HepG2 (cell line): ENCODE results near the gene PDK2. TPM values are rescaled to one million over a fixed set of nuclear protein-coding genes. Genes with fewer than 3 reads are reported as not detected.

Experiments
- ATAC-seq: fragments of 200-7000 bp; cut with Tn5 transposase; 3 replicates; pipeline ENCODE4 v1.9.1; 2020; ENCODE audit warnings: mild to moderate bottlenecking, moderate library complexity
- BruUV-seq: library from RNA; stranded (reverse); fragments of 400-500 nt; replicated peaks from 2 replicates; lab custom pipeline; 2021; lab: Mats Ljungman, UMichigan
- CTCF ChIA-PET: fragments of 300-600 bp; formaldehyde crosslinking; extraction: SDS; loops from one replicate; lab custom pipeline; 2021; ENCODE audit warnings: low total read pairs, inconsistent platforms, low intra/inter-chr PET ratio; lab: Yijun Ruan, JAX
- POLR2A ChIA-PET: fragments of 350-600 bp; sonication (Branson Sonifier 250); formaldehyde crosslinking; loops from one replicate; lab custom pipeline; 2020; ENCODE audit warnings: antibody characterized with exemption, inconsistent platforms; lab: Yijun Ruan, JAX
- DNase-seq: peaks from one replicate; pipeline ENCODE4 v3.0.0-alpha.2; 2015; ENCODE audit warnings: low spot score
- FAIRE-seq: peaks from 3 replicates; lab custom pipeline; 2011; peaks lifted over from hg19 to GRCh38; lab: Jason Lieb, UNC
- H2AFZ ChIP-seq: one replicate; pipeline ENCODE4 v1.6.1; 2011; ENCODE audit warnings: low read length, inconsistent platforms
- H3K27ac ChIP-seq: fragments of 300-600 bp; 3 replicates; pipeline ENCODE4 v1.8.0; 2011; ENCODE audit warnings: mixed run types, mild to moderate bottlenecking, mixed read lengths, low read length, inconsistent platforms; ENCODE audit not compliant: insufficient read depth; ENCODE audit errors: extremely low read length
- H3K27me3 ChIP-seq, 2 experiments: fragments of 200-600 bp in 1 of 2; 2 replicates in 1 of 2; 3 replicates in 1 of 2; pipeline versions ENCODE4 v1.6.0 to v1.8.0; 2011; ENCODE audit warnings: low read length in 2 of 2, mild to moderate bottlenecking in 2 of 2, moderate library complexity in 2 of 2, inconsistent platforms in 1 of 2; ENCODE audit not compliant: insufficient read depth in 2 of 2, control insufficient read depth in 1 of 2
- H3K36me3 ChIP-seq, 2 experiments: fragments of 200-600 bp in 1 of 2; replicated peaks in 1 of 2; 2 replicates in 1 of 2; 3 replicates in 1 of 2; pipeline versions ENCODE4 v1.5.1 to v1.8.0; 2011; ENCODE audit warnings: low read length in 2 of 2, inconsistent platforms in 1 of 2; ENCODE audit not compliant: insufficient read depth in 2 of 2, control insufficient read depth in 1 of 2
- H3K4me1 ChIP-seq: 2 replicates; pipeline ENCODE4 v1.5.1; 2012; ENCODE audit warnings: low read length, inconsistent platforms; ENCODE audit not compliant: insufficient read depth
- H3K4me2 ChIP-seq: 2 replicates; pipeline ENCODE4 v1.6.0; 2011; ENCODE audit warnings: low read depth, low read length, inconsistent platforms
- H3K4me3 ChIP-seq, 3 experiments: fragments of 200-600 bp in 1 of 3; sonication (generic), shearing (Covaris generic) in 1 of 3; replicated peaks in 1 of 3; 2 replicates each; pipeline ENCODE4 v1.5.1; 2011 to 2016; ENCODE audit warnings: low read length in 3 of 3, inconsistent platforms in 2 of 3, low read depth in 2 of 3, mild to moderate bottlenecking in 2 of 3, control low read depth in 1 of 3, mixed read lengths in 1 of 3; ENCODE audit not compliant: insufficient read depth in 1 of 3
- H3K79me2 ChIP-seq: one replicate; pipeline ENCODE4 v1.6.1; 2011; ENCODE audit warnings: low read length, inconsistent platforms; ENCODE audit not compliant: insufficient read depth
- H3K9ac ChIP-seq: 2 replicates; pipeline ENCODE4 v1.6.0; 2011; ENCODE audit warnings: mild to moderate bottlenecking, low read depth, low read length, inconsistent platforms; ENCODE audit not compliant: insufficient read depth
- H3K9me3 ChIP-seq: 2 replicates; pipeline ENCODE4 v1.5.1; 2012; ENCODE audit warnings: mild to moderate bottlenecking, low read length
- H4K20me1 ChIP-seq: 2 replicates; pipeline ENCODE4 v1.6.0; 2011; ENCODE audit warnings: inconsistent platforms, mild to moderate bottlenecking, low read length, moderate library complexity; ENCODE audit not compliant: insufficient read depth
- ARNTL ChIP-seq: sonication (generic); formaldehyde crosslinking; IDR thresholded peaks from 2 replicates; pipeline ENCODE4 v1.4.0; 2020; ENCODE audit warnings: mild to moderate bottlenecking, missing genetic modification reagents
- TFAP4 ChIP-seq: sonication (generic); IDR thresholded peaks from 2 replicates; pipeline ENCODE4 v1.6.1; 2016; ENCODE audit warnings: low read depth, borderline replicate concordance
- ZFP91 ChIP-seq: sonication (generic); formaldehyde crosslinking; IDR thresholded peaks from 2 replicates; pipeline ENCODE4 v1.9.0; 2022; ENCODE audit warnings: missing genetic modification reagents, mild to moderate bottlenecking, borderline replicate concordance
- ZNF512B ChIP-seq: sonication (generic); formaldehyde crosslinking; IDR thresholded peaks from 2 replicates; pipeline ENCODE4 v1.5.1; 2020; ENCODE audit warnings: missing genetic modification reagents, mild to moderate bottlenecking, borderline replicate concordance
- ZNF646 ChIP-seq: sonication (generic); formaldehyde crosslinking; IDR thresholded peaks from 2 replicates; pipeline ENCODE4 v1.9.0; 2021; ENCODE audit warnings: mild to moderate bottlenecking, missing genetic modification reagents
- WGBS: methylation state at CpG from one replicate; pipeline ENCODE4 v1.1.6; 2017; ENCODE audit warnings: low lambda C conversion rate; 5-methylcytosine and 5-hydroxymethylcytosine counted together
- in situ Hi-C: cut with HindIII; loops from 2 replicates; pipeline ENCODE4 v1.10.0; 2017; ENCODE audit warnings: low pct_unique_long_range_greater_than_20kb; ENCODE audit not compliant: extremely low pct_ligation_motif_present
- intact Hi-C: fragments of 100-400 bp; cut with micrococcal nuclease; formaldehyde crosslinking; loops from one replicate; pipeline ENCODE4 v1.10.0; 2022; ENCODE audit not compliant: unreplicated experiment
- polyA plus RNA-seq, 8 experiments: library from polyadenylated mRNA; depleted of rRNA in 3 of 8; stranded (reverse) in 7 of 8; unstranded in 1 of 8; fragments of >200 nt; fragmentation: Illumina TruSeq in 4 of 8; extraction: Trizol in 4 of 8; gene quantifications; 2 replicates each; pipeline versions ENCODE4 v1.2.1 to v1.2.3, GENCODE V29; 2011 to 2016; ENCODE audit warnings: low read depth in 4 of 8, missing spikeins in 1 of 8, mixed read lengths in 1 of 8; ENCODE audit not compliant: insufficient read depth in 1 of 8
- total RNA-seq, 5 experiments: library from RNA; depleted of rRNA; stranded (reverse); fragments of >200 nt; fragmentation: Illumina TruSeq; extraction: Trizol; gene quantifications; 2 replicates each; pipeline ENCODE4 v1.2.3, GENCODE V29; 2016; ENCODE audit warnings: low read depth in 1 of 5

The PDK2 gene
- total and polyA plus RNA-seq, 2 of the 13 experiments (the other 11 are each of a cell fraction or from before 2014, with no cell fraction given), result 18.5 to 59.7 TPM

GRCh38 chr17:50146230-50146926, 51.2 kb downstream of the PDK2 start (continued):
- TF ChIP-seq ZFP91 (CRISPR knock-in tag), result no peak
- no peak for TF ChIP-seq ZNF512B (CRISPR knock-in tag)

GRCh38 chr17:50146927-50147665, 51.9 kb downstream of the PDK2 start:
- Histone ChIP-seq H3K4me1 (peaks cover 50% of the 10 kb centered on the region), H4K20me1 (peaks cover 11% of the 10 kb centered on the region; the same call in 1 of the 2 replicates), H3K36me3 (peaks cover 23 to 33% of the 10 kb centered on the region in 2 experiments), H3K27me3 (no peaks in the 10 kb centered on the region; a peak in 1 of 5 replicates), H2AFZ (no peak overlapping the region), H3K79me2 (peaks cover 25% of the 10 kb centered on the region), H3K4me3 (peak overlapping the region; percentile 32 to 86 (median 70); a peak in 5 of 6 replicates), H3K9ac (peak overlapping the region; percentile 83), H3K9me3 (no peaks in the 10 kb centered on the region), H3K4me2 (peak overlapping the region; percentile 100), H3K27ac (peak overlapping the region; percentile 95)
- in situ Hi-C loops, result no loop called here
- DNase-seq, result no peak
- peak; percentile 0; the same call in 2 of the 3 replicates for ATAC-seq
- CTCF ChIA-PET, result no interaction called here
- FAIRE-seq, result peak; percentile 4
- 41% methylated on average over 15 of the region's 15 CpGs for WGBS
- POLR2A ChIA-PET, result interaction anchor here (0.7 to 3.0 kb wide), 5 partner anchors 23 to 784 kb away, joined by 3 to 10 read pairs (median 4); no protein-coding TSS in a partner anchor
- BruUV-seq, result no TSS peak
- intact Hi-C loops, result no loop called here
- TF ChIP-seq TFAP4 (no peak), ZNF646 (CRISPR knock-in tag) (0 out of 2 replicates have a peak, but pooled peaks have one; percentile 18), ARNTL (CRISPR knock-in tag) (no peak)
